ENCODE data around the gene TPM3.

GRCh38 chr1:154178911-154179811 lies 12.7 kb downstream of the TPM3 start:
- TF ChIP-seq POLR2AphosphoS5 (IDR thresholded peaks at IDR 0.05) (no peak), POLR2A (IDR thresholded peaks at IDR 0.05) (no peak)

Data from breast epithelium (tissue), 3 donors.